Measurements from ENCODE around the gene FOSL2.

The FOSL2 gene

GRCh38 chr2:28392297-28393113 is at the start of gene FOSL2:
FOSL2 (plus strand) TSS chr2:28392858; CDS start chr2:28393721, 863 bp downstream.
- TF ChIP-seq, protein P1, sequence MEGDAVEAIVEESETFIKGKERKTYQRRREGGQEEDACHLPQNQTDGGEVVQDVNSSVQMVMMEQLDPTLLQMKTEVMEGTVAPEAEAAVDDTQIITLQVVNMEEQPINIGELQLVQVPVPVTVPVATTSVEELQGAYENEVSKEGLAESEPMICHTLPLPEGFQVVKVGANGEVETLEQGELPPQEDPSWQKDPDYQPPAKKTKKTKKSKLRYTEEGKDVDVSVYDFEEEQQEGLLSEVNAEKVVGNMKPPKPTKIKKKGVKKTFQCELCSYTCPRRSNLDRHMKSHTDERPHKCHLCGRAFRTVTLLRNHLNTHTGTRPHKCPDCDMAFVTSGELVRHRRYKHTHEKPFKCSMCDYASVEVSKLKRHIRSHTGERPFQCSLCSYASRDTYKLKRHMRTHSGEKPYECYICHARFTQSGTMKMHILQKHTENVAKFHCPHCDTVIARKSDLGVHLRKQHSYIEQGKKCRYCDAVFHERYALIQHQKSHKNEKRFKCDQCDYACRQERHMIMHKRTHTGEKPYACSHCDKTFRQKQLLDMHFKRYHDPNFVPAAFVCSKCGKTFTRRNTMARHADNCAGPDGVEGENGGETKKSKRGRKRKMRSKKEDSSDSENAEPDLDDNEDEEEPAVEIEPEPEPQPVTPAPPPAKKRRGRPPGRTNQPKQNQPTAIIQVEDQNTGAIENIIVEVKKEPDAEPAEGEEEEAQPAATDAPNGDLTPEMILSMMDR (conservative IDR thresholded peaks at IDR 0.05; ENCODE audit: low read depth, low read length) = no peak
- Histone ChIP-seq H4K20me1 (ENCODE audit: insufficient read depth) (no peaks in the 10 kb centered on the region), H3K36me3 (ENCODE audit: insufficient read depth) (no peaks in the 10 kb centered on the region), H3K79me2 (ENCODE audit: insufficient read depth, low read depth) (no peaks in the 10 kb centered on the region), H3K4me1 (ENCODE audit: low read depth, poor library complexity, severe bottlenecking) (peaks cover 13% of the 10 kb centered on the region), H3K4me3 (IDR thresholded peaks at IDR 0.05; ENCODE audit: insufficient read depth, low read depth, low read length) (peak within 1 kb of the TSS; percentile 76), H3K27ac (peak within 1 kb of the TSS; percentile 96), H2AFZ (ENCODE audit: low read depth) (peak within 1 kb of the TSS; percentile 88), H3K27me3 (ENCODE audit: insufficient read depth, low read depth) (no peaks in the 10 kb centered on the region), H3K4me2 (peak within 1 kb of the TSS; percentile 96), H3K9ac (peak within 1 kb of the TSS; percentile 92)

DNA sequence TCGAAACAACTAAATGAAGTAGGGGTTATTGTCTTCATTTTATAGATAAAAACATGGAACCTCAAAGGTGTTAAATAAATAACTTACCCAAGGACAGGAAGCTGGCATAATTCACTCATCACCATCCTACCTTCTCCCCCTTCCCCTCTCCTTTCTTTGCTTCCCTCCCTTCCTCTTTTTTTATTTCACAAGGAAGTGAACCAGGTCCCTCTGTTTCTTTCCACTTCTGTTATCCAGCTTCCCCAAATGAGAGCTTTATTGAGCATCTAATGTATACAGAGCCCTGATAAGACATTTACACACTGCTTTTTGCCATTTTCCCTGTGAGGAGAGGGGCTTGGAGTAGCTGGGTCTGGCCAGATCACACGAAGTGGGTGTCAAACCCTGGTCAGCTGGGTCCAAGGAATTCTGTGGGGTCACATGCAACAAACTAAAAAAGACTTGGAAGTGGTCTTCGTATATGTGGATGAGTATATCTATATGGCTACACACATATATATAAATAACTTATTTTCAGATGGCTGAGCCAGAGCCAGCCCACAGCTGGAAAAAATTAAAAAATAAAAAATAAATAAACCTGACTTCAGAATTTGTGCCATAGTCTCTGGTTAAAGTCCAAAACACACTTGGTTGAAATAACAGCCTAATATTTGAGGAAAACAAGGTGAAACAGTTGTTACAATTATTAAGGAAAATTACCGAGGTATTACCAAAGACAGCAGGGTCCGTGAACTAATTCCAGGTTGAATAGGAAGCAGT is 49.3 kb upstream of the FOSL2 start:
- Histone ChIP-seq H3K4me2 (no peak overlapping the region), H4K20me1 (ENCODE audit: insufficient read depth) (no peaks in the 10 kb centered on the region), H3K27ac (no peak overlapping the region), H3K36me3 (ENCODE audit: insufficient read depth) (no peaks in the 10 kb centered on the region), H2AFZ (ENCODE audit: low read depth) (no peak overlapping the region), H3K9ac (no peak overlapping the region), H3K4me3 (IDR thresholded peaks at IDR 0.05; ENCODE audit: insufficient read depth, low read depth, low read length) (no peak overlapping the region), H3K79me2 (ENCODE audit: insufficient read depth, low read depth) (no peaks in the 10 kb centered on the region), H3K27me3 (ENCODE audit: insufficient read depth, low read depth) (no peaks in the 10 kb centered on the region), H3K4me1 (ENCODE audit: low read depth, poor library complexity, severe bottlenecking) (no peaks in the 10 kb centered on the region)
- TF ChIP-seq, protein P1 (conservative IDR thresholded peaks at IDR 0.05; ENCODE audit: low read depth, low read length) = no peak

- Histone ChIP-seq H3K27ac (no peak overlapping the region), H4K20me1 (ENCODE audit: insufficient read depth) (no peaks in the 10 kb centered on the region), H3K4me1 (ENCODE audit: low read depth, poor library complexity, severe bottlenecking) (no peaks in the 10 kb centered on the region), H3K4me2 (no peak overlapping the region), H3K36me3 (ENCODE audit: insufficient read depth) (no peaks in the 10 kb centered on the region), H3K4me3 (IDR thresholded peaks at IDR 0.05; ENCODE audit: insufficient read depth, low read depth, low read length) (no peak overlapping the region), H3K79me2 (ENCODE audit: insufficient read depth, low read depth) (no peaks in the 10 kb centered on the region), H3K27me3 (ENCODE audit: insufficient read depth, low read depth) (no peaks in the 10 kb centered on the region), H3K9ac (no peak overlapping the region), H2AFZ (ENCODE audit: low read depth) (no peak overlapping the region)
- TF ChIP-seq, protein P1 (conservative IDR thresholded peaks at IDR 0.05; ENCODE audit: low read depth, low read length) = no peak
Observed at GRCh38 chr2:28343971-28344715, 48.5 kb upstream of the FOSL2 start.

DNA sequence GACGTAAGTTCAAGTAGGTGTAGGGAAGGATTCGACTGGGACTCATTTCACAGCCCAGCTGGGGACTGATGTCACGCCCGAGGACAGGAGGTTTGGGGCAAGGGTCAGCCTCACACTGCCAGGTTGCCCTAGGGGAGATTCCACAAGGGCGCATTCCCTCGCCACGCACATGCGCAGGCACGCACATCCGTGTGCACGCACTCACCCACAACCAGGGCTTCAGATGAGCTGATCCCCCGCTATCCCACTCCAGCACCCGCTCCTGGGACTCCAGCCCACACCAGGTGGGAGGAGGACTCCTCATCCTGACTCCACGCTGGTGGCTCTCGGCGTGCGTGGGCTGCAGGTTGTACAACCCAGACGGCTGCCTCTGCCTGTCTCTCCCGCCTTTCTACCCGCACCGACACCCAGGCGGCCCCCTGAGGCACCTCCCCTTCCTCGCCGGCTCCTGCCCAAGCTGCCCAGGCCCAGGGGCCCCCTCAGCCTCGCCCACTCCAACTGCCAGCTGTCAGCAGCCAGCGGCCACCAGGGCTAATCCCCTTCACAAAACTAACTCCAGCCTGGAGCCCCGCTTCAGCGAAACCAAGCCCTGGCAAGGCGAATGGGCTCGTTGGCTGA is 47.8 kb upstream of the FOSL2 start:
- Histone ChIP-seq H3K4me3 (IDR thresholded peaks at IDR 0.05; ENCODE audit: insufficient read depth, low read depth, low read length) (no peak overlapping the region), H3K4me2 (no peak overlapping the region), H3K79me2 (ENCODE audit: insufficient read depth, low read depth) (no peaks in the 10 kb centered on the region), H3K27ac (no peak overlapping the region), H3K9ac (no peak overlapping the region), H3K4me1 (ENCODE audit: low read depth, poor library complexity, severe bottlenecking) (no peaks in the 10 kb centered on the region), H3K27me3 (ENCODE audit: insufficient read depth, low read depth) (no peaks in the 10 kb centered on the region), H3K36me3 (ENCODE audit: insufficient read depth) (no peaks in the 10 kb centered on the region), H4K20me1 (ENCODE audit: insufficient read depth) (no peaks in the 10 kb centered on the region), H2AFZ (ENCODE audit: low read depth) (no peak overlapping the region)
- TF ChIP-seq, protein P1 (conservative IDR thresholded peaks at IDR 0.05; ENCODE audit: low read depth, low read length) = no peak

Measured in KMS-11 (cell line).